ENCODE data around the gene OR4F6. TPM values are rescaled to one million over a fixed set of nuclear protein-coding genes. Genes with fewer than 3 reads are reported as not detected.

OR4F6 gene
- polyA plus RNA-seq, 6 donors from 2014 or later, result not detected

DNA sequence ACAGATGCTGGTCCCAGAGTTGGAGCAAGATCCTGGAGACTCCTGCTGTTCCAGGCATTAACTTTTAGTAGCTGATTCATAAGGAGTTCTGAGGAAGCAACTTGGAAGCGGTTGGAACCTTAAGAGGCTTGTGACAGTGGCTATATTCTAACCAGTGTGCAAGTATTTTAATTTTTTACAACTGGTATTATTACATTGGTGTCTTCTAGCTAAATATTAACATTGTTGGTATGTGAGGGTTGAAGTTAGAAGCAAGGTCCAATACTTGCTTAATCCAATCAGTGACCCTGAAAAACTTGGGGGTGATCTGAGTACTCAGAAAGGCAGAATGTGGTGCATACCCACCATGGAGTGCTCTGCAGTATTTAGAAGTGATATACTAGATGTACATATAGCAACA lies 7.1 kb downstream of the OR4F6 start:
- H3K27ac Mint-ChIP-seq, result no peak overlapping the region
- H3K9me3 Mint-ChIP-seq, result peaks cover 0 to 4% (median 0%) of the 10 kb centered on the region in 7 donors
- DNase-seq, result no peak
- H3K4me1 Mint-ChIP-seq, result no peaks in the 10 kb centered on the region
- H3K4me3 Mint-ChIP-seq, result no peak overlapping the region
- H3K36me3 Mint-ChIP-seq, result no peaks in the 10 kb centered on the region
- H3K27me3 Mint-ChIP-seq, result peaks cover 10 to 29% (median 23%) of the 10 kb centered on the region in 3 donors
- no peak for ATAC-seq (ENCODE audit: low read depth in 2 of 2)

DNA sequence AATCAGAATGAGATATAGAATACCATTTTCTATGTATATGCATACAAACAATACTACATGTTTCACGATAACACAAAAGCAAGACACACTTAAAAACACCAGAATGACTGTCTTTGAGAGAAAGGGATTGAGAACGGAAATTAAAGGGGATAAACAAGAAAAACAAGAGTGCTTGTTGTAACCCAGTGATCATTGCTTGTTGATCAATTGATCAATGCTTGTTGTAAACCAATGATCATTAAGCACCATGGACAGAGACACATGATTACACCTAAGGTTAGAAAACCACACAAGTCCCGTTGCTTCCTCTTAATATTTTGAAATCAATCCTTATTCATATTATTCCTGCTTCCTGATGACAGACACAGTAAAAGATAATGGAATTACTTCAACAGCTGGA lies 7.6 kb downstream of the OR4F6 start:
- DNase-seq (no peak), ATAC-seq (ENCODE audit: low read depth in 2 of 2) (no peak)
- H3K27ac Mint-ChIP-seq, result no peak overlapping the region
- no peak overlapping the region for H3K4me3 Mint-ChIP-seq
- H3K36me3 Mint-ChIP-seq, result no peaks in the 10 kb centered on the region
- no peaks in the 10 kb centered on the region for H3K4me1 Mint-ChIP-seq
- peaks cover 0 to 4% (median 0%) of the 10 kb centered on the region in 7 donors for H3K9me3 Mint-ChIP-seq
- H3K27me3 Mint-ChIP-seq, result peaks cover 11 to 32% (median 25%) of the 10 kb centered on the region in 3 donors

DNA sequence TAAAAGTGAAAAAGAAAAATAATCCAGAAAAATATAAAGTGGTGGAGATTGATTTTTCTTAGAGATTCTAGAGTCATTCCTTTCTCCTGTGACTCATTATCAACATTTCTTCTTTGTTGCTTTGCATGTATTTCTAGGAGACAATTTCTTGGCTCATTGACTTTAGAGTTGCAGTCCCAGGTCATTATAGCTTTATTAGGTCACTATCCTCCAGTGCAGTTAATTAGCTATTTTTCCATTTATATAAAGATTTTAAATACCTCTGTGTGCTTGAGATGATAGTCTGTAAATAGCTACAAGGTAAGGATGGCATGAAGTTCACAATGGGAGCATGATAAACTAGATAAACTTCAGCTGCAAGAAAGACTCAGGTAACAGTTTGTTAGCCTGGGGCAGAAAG lies 8.6 kb downstream of the OR4F6 start, which contains the start of gene OR4F15:
TSS of gene OR4F15 (plus strand) at position 301 of the 400 bp plus-strand sequence. CDS start 5,985 bp downstream, outside the sequence.
- H3K4me3 Mint-ChIP-seq, result no peak within 1 kb of the TSS
- H3K9me3 Mint-ChIP-seq, result peaks cover 0 to 4% (median 0%) of the 10 kb centered on the region in 7 donors
- DNase-seq (no peak), ATAC-seq (ENCODE audit: low read depth in 2 of 2) (no peak)
- H3K27me3 Mint-ChIP-seq, result peaks cover 18 to 36% (median 28%) of the 10 kb centered on the region in 3 donors
- no peaks in the 10 kb centered on the region for H3K4me1 Mint-ChIP-seq
- H3K36me3 Mint-ChIP-seq, result no peaks in the 10 kb centered on the region
- peak within 1 kb of the TSS in 1 of 6 donors; percentile 41 for H3K27ac Mint-ChIP-seq

DNA sequence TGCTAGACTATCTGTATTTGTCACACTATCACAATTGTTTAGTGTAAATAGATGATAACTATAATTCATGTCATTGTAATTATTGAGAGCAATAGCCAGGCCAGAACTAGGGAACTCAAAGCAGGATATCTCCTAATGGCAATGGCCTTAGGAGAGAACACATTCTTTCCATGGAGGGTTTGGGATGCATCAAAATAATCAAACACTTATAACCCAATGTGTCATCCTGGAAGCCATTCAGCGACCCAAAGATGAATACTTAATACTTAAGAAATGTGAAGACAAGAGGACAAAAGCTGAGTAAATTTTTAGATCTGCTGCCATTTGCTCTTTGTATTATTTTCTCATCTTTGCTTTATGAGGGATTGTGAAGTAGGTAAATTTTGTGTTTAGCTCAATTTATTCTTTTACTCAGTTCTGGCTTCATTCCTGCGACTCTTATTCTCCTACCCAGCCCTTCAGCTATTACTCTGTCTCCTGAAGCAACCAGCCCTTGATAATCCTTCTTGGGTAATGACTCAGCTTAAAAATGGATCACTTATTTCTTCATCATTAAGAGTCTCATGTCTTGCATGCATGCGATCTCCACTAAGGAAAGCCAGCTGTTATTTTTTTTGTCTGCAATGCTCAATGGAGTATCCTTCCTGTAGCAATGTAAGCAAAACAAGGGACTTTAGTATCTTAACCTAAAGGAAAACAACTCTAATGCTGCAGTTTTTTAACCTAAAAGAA lies 10.7 kb downstream of the OR4F6 start:
- Mint-ChIP-seq H3K4me1 (no peaks in the 10 kb centered on the region), H3K9me3 (peaks cover 0 to 4% (median 0%) of the 10 kb centered on the region in 7 donors), H3K27ac (no peak overlapping the region), H3K36me3 (no peaks in the 10 kb centered on the region), H3K4me3 (no peak overlapping the region), H3K27me3 (peaks cover 29 to 43% (median 31%) of the 10 kb centered on the region in 3 donors)
- no peak for ATAC-seq (ENCODE audit: low read depth in 2 of 2)
- no peak for DNase-seq

DNA sequence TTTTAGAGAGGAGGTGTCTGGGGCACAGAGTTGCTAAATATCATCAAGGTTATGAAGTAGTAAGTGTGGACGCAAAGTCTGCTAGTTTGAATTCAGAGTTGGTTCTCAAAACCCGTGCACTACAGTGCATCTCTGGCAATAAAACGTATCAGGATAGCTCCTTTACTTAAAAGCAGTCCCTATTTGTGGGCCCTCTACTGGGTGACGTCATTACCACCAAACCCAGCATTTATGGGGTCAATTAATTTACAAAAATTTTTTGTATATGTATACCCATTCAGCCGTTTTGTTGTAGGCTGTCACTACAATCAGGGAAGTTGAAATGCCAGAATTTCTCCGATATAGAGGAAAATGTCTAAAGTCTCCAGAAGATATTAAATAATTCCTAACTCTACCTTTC lies 17.5 kb downstream of the OR4F6 start:
- H3K9me3 Mint-ChIP-seq, result peaks cover 0 to 10% (median 0%) of the 10 kb centered on the region in 7 donors
- DNase-seq (no peak), ATAC-seq (ENCODE audit: low read depth in 2 of 2) (no peak)
- no peaks in the 10 kb centered on the region for H3K36me3 Mint-ChIP-seq
- H3K4me3 Mint-ChIP-seq, result no peak overlapping the region
- H3K27me3 Mint-ChIP-seq, result peaks cover 32 to 49% (median 39%) of the 10 kb centered on the region in 3 donors
- no peak overlapping the region for H3K27ac Mint-ChIP-seq
- no peaks in the 10 kb centered on the region for H3K4me1 Mint-ChIP-seq

DNA sequence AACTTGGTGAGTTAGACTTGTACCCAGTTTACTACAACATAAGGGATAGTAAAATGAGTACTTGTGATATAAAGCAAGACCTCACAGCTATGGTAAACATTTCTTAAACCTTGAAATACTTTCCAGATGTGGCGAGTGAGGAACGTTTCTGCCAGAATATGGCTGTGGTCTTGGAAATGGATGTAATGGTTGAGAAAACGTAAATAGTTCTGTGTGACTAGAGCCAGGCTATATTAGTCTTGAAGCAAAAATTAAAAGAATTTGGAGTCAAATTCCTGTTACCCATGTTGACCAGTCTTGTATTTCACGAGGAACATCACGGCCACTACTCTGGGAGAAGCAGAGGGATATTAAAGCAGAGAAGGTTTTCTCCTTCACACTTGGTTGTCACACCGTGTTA lies 23.9 kb downstream of the OR4F6 start:
- peaks cover 36 to 59% (median 49%) of the 10 kb centered on the region in 3 donors for H3K27me3 Mint-ChIP-seq
- H3K4me1 Mint-ChIP-seq, result no peaks in the 10 kb centered on the region
- peaks cover 1 to 13% (median 5%) of the 10 kb centered on the region in 7 donors for H3K9me3 Mint-ChIP-seq
- no peak for ATAC-seq (ENCODE audit: low read depth in 2 of 2)
- no peaks in the 10 kb centered on the region for H3K36me3 Mint-ChIP-seq
- no peak overlapping the region for H3K27ac Mint-ChIP-seq
- DNase-seq, result no peak
- H3K4me3 Mint-ChIP-seq, result no peak overlapping the region

DNA sequence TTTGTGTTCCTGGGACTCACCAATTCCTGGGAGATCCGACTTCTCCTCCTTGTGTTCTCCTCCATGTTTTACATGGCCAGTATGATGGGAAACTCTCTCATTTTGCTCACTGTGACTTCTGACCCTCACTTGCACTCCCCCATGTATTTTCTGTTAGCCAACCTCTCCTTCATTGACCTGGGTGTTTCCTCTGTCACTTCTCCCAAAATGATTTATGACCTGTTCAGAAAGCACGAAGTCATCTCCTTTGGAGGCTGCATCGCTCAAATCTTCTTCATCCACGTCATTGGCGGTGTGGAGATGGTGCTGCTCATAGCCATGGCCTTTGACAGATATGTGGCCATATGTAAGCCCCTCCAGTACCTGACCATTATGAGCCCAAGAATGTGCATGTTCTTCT lies 25.5 kb downstream of the OR4F6 start:
- DNase-seq (no peak), ATAC-seq (ENCODE audit: low read depth in 2 of 2) (no peak)
- H3K9me3 Mint-ChIP-seq, result peaks cover 3 to 24% (median 9%) of the 10 kb centered on the region in 7 donors
- no peak overlapping the region for H3K27ac Mint-ChIP-seq
- H3K27me3 Mint-ChIP-seq, result peaks cover 31 to 48% (median 37%) of the 10 kb centered on the region in 3 donors
- H3K36me3 Mint-ChIP-seq, result no peaks in the 10 kb centered on the region
- H3K4me1 Mint-ChIP-seq, result no peaks in the 10 kb centered on the region
- H3K4me3 Mint-ChIP-seq, result no peak overlapping the region

DNA sequence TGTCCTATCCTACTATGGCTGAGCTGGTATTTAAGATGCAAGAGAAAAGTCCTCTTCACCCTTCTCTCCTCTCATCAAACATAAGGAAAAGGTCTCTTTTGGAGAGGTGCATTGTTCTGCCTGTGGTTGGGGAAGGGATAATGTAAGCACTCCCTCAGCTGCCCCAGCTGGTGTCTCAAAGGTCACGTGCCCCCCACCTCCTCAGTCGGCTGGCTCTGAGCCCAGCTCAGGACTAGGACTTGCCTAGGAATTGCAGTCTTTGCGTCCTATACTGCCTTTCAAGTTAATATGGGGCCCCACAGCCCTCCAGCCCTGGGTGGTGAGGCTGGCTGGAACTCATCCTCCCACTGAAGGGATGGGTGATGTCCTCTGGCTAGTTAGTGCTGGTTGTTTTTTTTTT lies 38.3 kb downstream of the OR4F6 start:
- ATAC-seq (ENCODE audit: low read depth in 2 of 2), result no peak
- Mint-ChIP-seq H3K27me3 (peaks cover 22 to 31% (median 26%) of the 10 kb centered on the region in 3 donors), H3K4me1 (no peaks in the 10 kb centered on the region), H3K36me3 (no peaks in the 10 kb centered on the region), H3K27ac (no peak overlapping the region), H3K9me3 (peaks cover 0 to 4% (median 0%) of the 10 kb centered on the region in 7 donors), H3K4me3 (no peak overlapping the region)
- DNase-seq, result no peak

DNA sequence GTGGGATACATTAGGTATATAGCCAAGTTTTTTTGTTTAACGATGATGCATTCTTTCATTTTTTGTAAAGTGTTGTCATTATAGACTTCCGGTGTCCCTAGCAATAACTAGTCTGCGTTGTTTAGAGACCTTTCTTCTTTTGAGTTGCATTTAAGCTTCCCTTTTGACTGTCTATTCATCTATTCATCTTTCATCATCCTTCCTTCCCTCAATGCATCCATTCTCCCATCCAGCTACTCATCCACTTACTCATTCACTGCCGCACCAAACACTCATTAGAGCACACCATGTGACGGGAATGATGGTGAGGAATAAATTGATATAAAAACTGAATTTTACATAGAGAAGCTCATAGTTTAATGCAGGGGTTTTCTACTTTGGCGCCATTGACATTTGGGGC lies 41.6 kb downstream of the OR4F6 start:
- Mint-ChIP-seq H3K9me3 (no peaks in the 10 kb centered on the region), H3K4me1 (no peaks in the 10 kb centered on the region), H3K4me3 (no peak overlapping the region), H3K36me3 (no peaks in the 10 kb centered on the region), H3K27ac (no peak overlapping the region), H3K27me3 (peaks cover 32 to 52% (median 37%) of the 10 kb centered on the region in 3 donors)
- ATAC-seq (ENCODE audit: low read depth in 2 of 2) (no peak), DNase-seq (no peak)

DNA sequence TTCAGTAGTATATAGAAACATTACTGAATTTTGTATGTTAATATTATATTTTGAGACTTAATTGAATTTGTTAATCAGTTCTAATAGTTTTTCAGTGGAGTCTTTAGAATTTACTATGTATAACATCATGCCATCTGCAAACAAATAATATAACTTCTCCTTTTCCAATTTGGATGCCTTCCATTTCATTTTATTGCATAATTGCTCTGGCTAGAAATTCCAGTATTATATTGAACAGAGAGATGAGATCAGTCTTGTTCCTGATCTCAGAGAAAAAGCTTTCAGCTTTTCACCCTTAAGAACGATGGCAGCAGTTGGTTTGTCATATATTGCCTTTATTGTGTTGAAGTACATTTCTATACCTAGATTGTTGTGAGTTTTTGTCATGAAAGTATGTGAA lies 49.0 kb downstream of the OR4F6 start:
- Mint-ChIP-seq H3K27ac (no peak overlapping the region), H3K4me1 (no peaks in the 10 kb centered on the region), H3K27me3 (peaks cover 24 to 44% (median 38%) of the 10 kb centered on the region in 3 donors), H3K4me3 (no peak overlapping the region), H3K36me3 (no peaks in the 10 kb centered on the region), H3K9me3 (no peaks in the 10 kb centered on the region)
- ATAC-seq (ENCODE audit: low read depth in 2 of 2) (no peak), DNase-seq (no peak)

Other genes with a start within 250 kb of the OR4F6 start
- gene TM2D3, start 151.1 kb upstream of the OR4F6 start, polyA plus RNA-seq (ENCODE audit: low read depth in 6 of 6), result 10 to 100 TPM; 32.5 to 90.4 (median 49.4) TPM
- gene TARS3, start 79.0 kb upstream of the OR4F6 start, polyA plus RNA-seq (ENCODE audit: low read depth in 6 of 6), result 10 to 100 TPM in 4 of 6 donors, 1 to 10 TPM in 2; 6.4 to 27.9 (median 12.0) TPM
- gene OR4F15, start 8.7 kb downstream of the OR4F6 start, polyA plus RNA-seq (ENCODE audit: low read depth in 6 of 6), result not detected